HG03095 (cell line): ENCODE data around the gene OR51D1.
A peak's percentile ranks its signal among the peaks of the same experiment; 100 is the strongest.

Experiments
- ATAC-seq: cut with Tn5 transposase; IDR thresholded peaks from one replicate; pipeline ENCODE4 v1.9.1; 2021; ENCODE audit warnings: moderate library complexity; ENCODE audit not compliant: unreplicated experiment

OR51D1 gene, protein sequence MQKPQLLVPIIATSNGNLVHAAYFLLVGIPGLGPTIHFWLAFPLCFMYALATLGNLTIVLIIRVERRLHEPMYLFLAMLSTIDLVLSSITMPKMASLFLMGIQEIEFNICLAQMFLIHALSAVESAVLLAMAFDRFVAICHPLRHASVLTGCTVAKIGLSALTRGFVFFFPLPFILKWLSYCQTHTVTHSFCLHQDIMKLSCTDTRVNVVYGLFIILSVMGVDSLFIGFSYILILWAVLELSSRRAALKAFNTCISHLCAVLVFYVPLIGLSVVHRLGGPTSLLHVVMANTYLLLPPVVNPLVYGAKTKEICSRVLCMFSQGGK

DNA sequence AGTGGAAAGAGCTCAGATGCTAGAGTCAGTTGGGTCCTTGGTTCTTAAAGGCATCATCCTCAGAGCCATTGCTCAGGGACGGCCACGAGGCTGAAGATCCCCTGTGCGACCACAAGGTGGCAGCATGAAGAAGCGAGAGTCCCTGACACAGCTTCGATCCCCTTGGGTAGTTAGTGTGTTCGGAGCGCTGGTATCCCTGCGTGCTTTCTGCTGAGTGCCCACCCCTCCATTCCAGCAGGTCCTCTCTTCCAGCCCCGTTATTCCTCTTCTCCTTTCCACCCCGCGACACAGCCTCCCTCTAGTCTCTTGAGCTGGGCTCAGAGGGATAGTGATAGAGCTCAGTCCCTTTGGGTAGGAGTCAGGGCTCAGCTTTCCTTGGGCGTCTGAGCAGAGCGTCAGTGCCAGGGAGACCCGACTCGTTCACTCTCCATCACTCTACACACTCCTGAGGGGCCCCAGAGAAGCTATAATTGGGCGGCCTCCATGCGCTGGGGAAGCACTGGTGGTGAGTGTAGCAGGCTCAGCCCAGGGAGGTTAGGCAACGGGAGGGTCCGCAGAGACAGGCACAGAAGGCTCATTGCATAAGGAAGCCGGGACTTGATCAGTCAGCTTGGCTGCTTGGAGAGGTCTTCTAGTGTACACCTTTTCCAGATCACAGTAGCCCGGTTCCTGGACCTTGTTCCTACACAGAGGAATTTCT, at the start of gene OR51D1:
Gene OR51D1 (plus strand): TSS at position 516 of the 700 bp plus-strand sequence. CDS start 2,314 bp downstream, outside the sequence.
- ATAC-seq: peak; percentile 91

DNA sequence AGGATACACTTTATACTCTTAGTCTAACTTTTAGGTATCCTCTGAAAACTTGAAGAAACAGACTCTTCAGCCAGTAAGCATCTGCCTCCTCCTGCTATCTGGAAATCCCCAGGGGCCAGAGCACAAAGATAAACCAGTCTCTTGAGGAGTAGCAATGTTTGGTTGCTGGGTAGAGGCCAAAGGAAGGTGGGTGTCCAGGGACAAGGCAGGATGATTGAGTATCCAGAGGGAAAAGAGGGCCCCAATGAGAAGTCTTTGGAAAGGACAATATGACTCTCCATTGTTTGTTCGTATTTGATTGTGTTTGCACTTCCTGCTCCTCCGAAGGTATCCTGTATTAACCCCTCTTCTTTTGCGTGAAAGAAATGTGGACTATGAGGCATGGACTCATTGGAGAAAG, 48.3 kb upstream of the OR51D1 start:
- no peak for ATAC-seq

DNA sequence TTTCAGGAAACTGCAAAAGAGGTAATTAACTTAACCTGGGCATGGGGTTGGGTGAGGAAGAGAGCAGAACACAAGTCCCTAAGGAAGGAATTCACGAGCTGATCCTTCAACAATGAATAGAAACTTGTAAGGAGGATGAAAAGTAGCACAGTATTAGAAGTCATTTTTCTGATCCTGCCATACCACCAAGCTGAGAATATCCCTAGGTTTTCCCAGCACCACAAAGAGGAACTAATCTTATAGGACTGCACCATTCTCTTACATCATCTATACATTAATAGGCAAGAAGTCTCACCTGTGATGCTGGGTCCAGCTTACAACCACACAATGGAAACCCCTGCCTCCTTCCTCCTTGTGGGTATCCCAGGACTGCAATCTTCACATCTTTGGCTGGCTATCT, 43.5 kb upstream of the OR51D1 start, which contains the start of gene OR52I1:
Gene OR52I1 (plus strand): TSS at position 301 of the 400 bp plus-strand sequence. CDS start 0 bp downstream, at position 301.
- no peak for ATAC-seq

DNA sequence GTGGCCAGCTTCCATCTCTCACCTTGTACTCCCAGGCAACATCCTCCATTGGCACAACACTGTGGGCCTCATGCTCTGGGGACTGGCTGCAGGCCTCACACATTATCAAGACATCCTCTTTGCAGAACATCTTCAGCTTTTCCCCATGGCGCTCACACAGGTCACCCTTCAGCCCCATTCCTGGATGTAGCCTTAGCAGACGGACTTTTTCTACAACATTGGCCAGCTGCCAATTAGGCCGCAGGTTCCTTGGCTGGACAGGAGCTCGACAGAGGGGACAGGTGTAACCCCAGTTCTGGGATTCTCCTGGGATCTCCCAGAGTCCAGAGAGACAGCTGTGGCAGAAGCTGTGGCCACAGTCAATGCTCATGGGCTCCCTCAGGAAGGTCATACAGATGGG, 32.2 kb upstream of the OR51D1 start:
- ATAC-seq: no peak

- ATAC-seq: no peak
These were observed 30.9 kb upstream of the OR51D1 start for GRCh38 chr11:4606231-4607015.

GRCh38 chr11:4607096-4607495, 30.2 kb upstream of the OR51D1 start:
- ATAC-seq: no peak

GRCh38 chr11:4607781-4608666, 29.3 kb upstream of the OR51D1 start, which contains the start of gene TRIM68:
Gene TRIM68, minus strand, starts transcription at chr11:4608231. Its CDS starts 2,727 bp downstream, at chr11:4605504.
- ATAC-seq: peak; percentile 100

DNA sequence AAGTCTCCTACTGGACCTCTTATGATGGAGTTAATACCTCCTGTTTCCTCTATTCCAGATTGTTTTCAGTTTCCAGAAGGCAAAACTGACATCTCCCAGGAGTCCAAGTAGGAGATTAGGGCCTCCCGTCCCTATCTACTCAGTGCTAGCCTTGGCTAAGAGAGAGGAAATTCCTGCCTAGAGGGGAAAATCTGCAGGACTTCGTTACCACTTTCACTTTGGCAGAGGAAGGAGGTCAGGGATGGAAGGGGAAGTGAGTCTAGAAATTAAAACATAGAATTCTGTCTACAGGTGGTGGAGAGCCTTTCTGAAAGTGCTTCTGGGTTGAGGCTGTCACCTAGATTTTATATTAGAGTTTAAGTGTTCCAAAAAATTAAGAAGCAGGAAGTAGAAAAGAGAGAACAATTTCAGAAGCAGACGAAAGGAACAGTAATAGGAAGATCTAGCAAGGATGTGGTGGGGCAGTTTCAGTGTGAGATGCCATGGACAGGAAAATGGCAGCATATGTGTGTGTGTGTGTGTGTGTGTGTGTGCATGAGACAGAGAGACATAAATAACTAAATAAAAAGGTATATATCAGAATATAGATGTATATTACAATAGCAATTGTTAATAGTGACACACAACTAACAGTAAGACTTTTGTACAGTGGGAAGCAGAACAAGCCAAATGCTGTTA, 26.9 kb upstream of the OR51D1 start:
- ATAC-seq: no peak

GRCh38 chr11:4611986-4612385, 25.3 kb upstream of the OR51D1 start:
- no peak for ATAC-seq

GRCh38 chr11:4615856-4616444, 21.3 kb upstream of the OR51D1 start:
- ATAC-seq: no peak

GRCh38 chr11:4619514-4619913, 17.8 kb upstream of the OR51D1 start:
- no peak for ATAC-seq

GRCh38 chr11:4626207-4627099, 10.8 kb upstream of the OR51D1 start:
- no peak for ATAC-seq

DNA sequence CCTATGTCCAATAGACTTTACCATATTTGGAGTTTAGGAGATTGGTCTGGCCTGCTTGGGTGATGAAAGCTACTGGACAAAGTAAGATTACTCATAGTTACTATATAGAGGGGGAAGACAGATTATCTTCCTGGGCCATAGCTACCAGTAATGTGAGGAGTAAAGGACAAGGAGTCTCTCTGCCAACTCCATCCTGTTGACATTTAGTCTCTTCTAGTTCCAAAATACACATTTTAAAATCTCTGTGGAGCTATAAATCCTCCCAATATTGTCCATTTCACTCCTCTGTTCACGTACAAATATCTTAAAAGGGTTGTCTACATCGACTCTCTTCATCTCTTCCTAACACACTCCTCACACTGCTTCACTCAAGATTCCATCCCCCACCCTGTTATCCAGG, 1.1 kb upstream of the OR51D1 start:
- no peak for ATAC-seq

DNA sequence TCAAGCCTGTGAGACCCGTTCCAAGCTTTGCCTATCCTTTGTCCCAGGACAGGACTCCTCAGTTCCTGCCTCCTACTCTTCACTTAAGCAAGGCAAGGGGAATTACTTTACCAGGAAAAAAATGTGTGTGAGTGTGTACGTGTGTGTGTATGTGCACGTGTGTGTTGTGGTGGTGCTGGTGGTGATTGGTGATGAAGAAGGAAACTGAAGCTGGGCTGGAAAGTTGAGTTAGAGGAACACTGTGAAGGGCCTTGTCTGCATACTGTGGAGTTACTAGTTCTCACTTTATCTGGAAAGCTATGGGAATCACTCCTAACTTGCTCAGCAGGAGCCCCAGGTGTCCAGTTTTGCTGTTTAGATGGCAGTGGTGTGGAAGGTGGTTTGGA, 378 bp downstream of the OR51D1 start:
- ATAC-seq: no peak

GRCh38 chr11:4639931-4640330, 2.7 kb downstream of the OR51D1 start:
- ATAC-seq: no peak

DNA sequence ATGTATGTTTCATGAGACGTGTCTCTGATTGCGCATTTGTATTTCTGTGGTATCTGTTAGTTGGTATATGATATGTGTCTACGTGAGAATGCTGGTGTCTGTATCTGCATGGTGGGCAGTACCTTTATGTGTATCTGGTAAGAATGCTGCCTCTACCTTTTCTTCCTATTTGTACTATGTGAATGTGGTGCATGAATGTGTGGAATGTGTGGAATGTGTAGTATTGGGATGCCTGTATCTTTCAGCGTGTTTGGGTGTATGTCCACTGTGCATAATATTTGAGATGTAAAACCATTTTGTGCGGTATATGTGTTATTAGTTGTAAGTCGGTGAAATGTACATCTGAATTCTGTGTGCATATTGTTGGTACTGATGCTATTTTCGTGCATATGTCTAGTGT, 4.2 kb downstream of the OR51D1 start:
- ATAC-seq: no peak

GRCh38 chr11:4642043-4642442, 4.8 kb downstream of the OR51D1 start:
- no peak for ATAC-seq

GRCh38 chr11:4643076-4643475, 5.8 kb downstream of the OR51D1 start:
- ATAC-seq: no peak

- ATAC-seq: no peak
These were observed 6.4 kb downstream of the OR51D1 start, which contains the start of gene OR51E1 for GRCh38 chr11:4643682-4644081. Gene OR51E1, plus strand, starts transcription at chr11:4643982. Its CDS starts 8,545 bp downstream, at chr11:4652527.
